Measurements from ENCODE around the gene NPPB. TPM values are rescaled to one million over a fixed set of nuclear protein-coding genes. Genes with fewer than 3 reads are reported as not detected.

Gene NPPB
- total and polyA plus RNA-seq, 2 experiments from 2014 or later: 3.9 to 6.7 TPM

GRCh38 chr1:11880181-11880575 lies 21.4 kb upstream of the NPPB start:
- TF ChIP-seq EZH2 (IDR thresholded peaks at IDR 0.05; ENCODE audit: borderline replicate concordance): no peak
- no peak for TF ChIP-seq EZH2phosphoT487 (IDR thresholded peaks at IDR 0.05; ENCODE audit: low read depth, severe bottlenecking, unreplicated experiment)
- TF ChIP-seq CTCF (IDR thresholded peaks at IDR 0.05; ENCODE audit: poor library complexity): no peak
- Histone ChIP-seq H3K79me2 (no peaks in the 10 kb centered on the region), H3K27ac (no peak overlapping the region), H2AFZ (no peak overlapping the region), H3K9me2 (replicated peaks; ENCODE audit: insufficient read depth) (no peaks in the 10 kb centered on the region), H3K9me3 (ENCODE audit: low read depth) (no peaks in the 10 kb centered on the region), H3K27me3 (no peaks in the 10 kb centered on the region), H3K36me3 (replicated peaks; ENCODE audit: insufficient read depth, low read depth) (no peaks in the 10 kb centered on the region), H3K4me3 (no peak overlapping the region), H3K4me1 (ENCODE audit: insufficient read depth) (peaks cover 9% of the 10 kb centered on the region), H4K20me1 (ENCODE audit: insufficient read depth, poor library complexity, severe bottlenecking) (no peaks in the 10 kb centered on the region), H3K4me2 (no peak overlapping the region)
- no peak for DNase-seq (ENCODE audit: low spot score)
- WGBS (ENCODE audit: low lambda C conversion rate, missing lambda C conversion rate): 72% methylated on average over 10 of the region's 12 CpGs

GRCh38 chr1:11879311-11880180 lies 20.8 kb upstream of the NPPB start:
- TF ChIP-seq EZH2phosphoT487 (IDR thresholded peaks at IDR 0.05; ENCODE audit: low read depth, severe bottlenecking, unreplicated experiment) (no peak), CTCF (IDR thresholded peaks at IDR 0.05; ENCODE audit: poor library complexity) (no peak), EZH2 (IDR thresholded peaks at IDR 0.05; ENCODE audit: borderline replicate concordance) (no peak)
- DNase-seq (ENCODE audit: low spot score): no peak
- Histone ChIP-seq H3K4me2 (no peak overlapping the region), H3K9me2 (replicated peaks; ENCODE audit: insufficient read depth) (no peaks in the 10 kb centered on the region), H3K27ac (no peak overlapping the region), H3K4me1 (ENCODE audit: insufficient read depth) (peaks cover 9% of the 10 kb centered on the region), H2AFZ (no peak overlapping the region), H3K4me3 (no peak overlapping the region), H4K20me1 (ENCODE audit: insufficient read depth, poor library complexity, severe bottlenecking) (no peaks in the 10 kb centered on the region), H3K36me3 (replicated peaks; ENCODE audit: insufficient read depth, low read depth) (no peaks in the 10 kb centered on the region), H3K27me3 (no peaks in the 10 kb centered on the region), H3K9me3 (ENCODE audit: low read depth) (no peaks in the 10 kb centered on the region), H3K79me2 (no peaks in the 10 kb centered on the region)
- 94% methylated on average over 28 of the region's 28 CpGs for WGBS (ENCODE audit: low lambda C conversion rate, missing lambda C conversion rate)

GRCh38 chr1:11878891-11879190 lies 20.1 kb upstream of the NPPB start:
- Histone ChIP-seq H3K27ac (no peak overlapping the region), H3K4me2 (no peak overlapping the region), H3K4me1 (ENCODE audit: insufficient read depth) (peaks cover 9% of the 10 kb centered on the region), H3K36me3 (replicated peaks; ENCODE audit: insufficient read depth, low read depth) (no peaks in the 10 kb centered on the region), H2AFZ (no peak overlapping the region), H3K27me3 (no peaks in the 10 kb centered on the region), H3K9me2 (replicated peaks; ENCODE audit: insufficient read depth) (no peaks in the 10 kb centered on the region), H4K20me1 (ENCODE audit: insufficient read depth, poor library complexity, severe bottlenecking) (no peaks in the 10 kb centered on the region), H3K4me3 (no peak overlapping the region), H3K79me2 (no peaks in the 10 kb centered on the region), H3K9me3 (ENCODE audit: low read depth) (no peaks in the 10 kb centered on the region)
- DNase-seq (ENCODE audit: low spot score): no peak
- TF ChIP-seq CTCF (IDR thresholded peaks at IDR 0.05; ENCODE audit: poor library complexity): no peak
- WGBS (ENCODE audit: low lambda C conversion rate, missing lambda C conversion rate): 94% methylated on average over 6 of the region's 6 CpGs

All from hepatocyte (in vitro differentiated cells).